Heart right ventricle (tissue), 16 donors: Measurements from ENCODE around the gene SUPT4H1. TPM values are rescaled to one million over a fixed set of nuclear protein-coding genes. Genes with fewer than 3 reads are reported as not detected.
A peak's percentile ranks its signal among the peaks of the same experiment; 100 is the strongest.

ENCODE experiments used
- ATAC-seq, 8 donors: fragments of 200-7000 bp; cut with Tn5 transposase; one replicate each; pipeline ENCODE4 v1.9.1; 2020; ENCODE audit warnings: mild to moderate bottlenecking in 8 of 8, moderate library complexity in 8 of 8, moderate number of reproducible peaks in 1 of 8
- DNase-seq, 2 donors: peaks; one replicate each; pipeline ENCODE4 v3.0.0-alpha.2; 2020
- H3K27ac ChIP-seq, 10 donors: fragments of 200-600 bp; sonication (generic) in 2 of 10; one replicate each; pipeline versions ENCODE4 v1.5.0 to v1.8.0; 2020 to 2022; ENCODE audit warnings: mild to moderate bottlenecking in 3 of 10
- H3K27me3 ChIP-seq, 7 donors: fragments of 200-600 bp; one replicate each; pipeline ENCODE4 v1.8.0; 2021 to 2022; ENCODE audit warnings: mild to moderate bottlenecking in 2 of 7
- H3K36me3 ChIP-seq, 9 donors: fragments of 200-600 bp; sonication (generic) in 1 of 9; one replicate each; pipeline versions ENCODE4 v1.5.0 to v1.8.0; 2020 to 2022; ENCODE audit warnings: mild to moderate bottlenecking in 2 of 9
- H3K4me1 ChIP-seq, 9 donors: fragments of 200-600 bp; sonication (generic) in 1 of 9; one replicate each; pipeline versions ENCODE4 v1.5.0 to v1.8.0; 2020 to 2022; ENCODE audit warnings: mild to moderate bottlenecking in 4 of 9
- H3K4me3 ChIP-seq, 10 donors: fragments of 200-600 bp; sonication (generic) in 2 of 10; one replicate each; pipeline versions ENCODE4 v1.5.0 to v1.8.0; 2020 to 2022; ENCODE audit warnings: mild to moderate bottlenecking in 7 of 10, moderate library complexity in 2 of 10
- H3K9me3 ChIP-seq, 11 donors: fragments of 200-600 bp in 10 of 11; sonication (generic) in 2 of 11; one replicate each; pipeline versions ENCODE4 v1.5.0 to v1.8.0; 2013 to 2022; ENCODE audit warnings: mild to moderate bottlenecking in 2 of 11, control low read depth in 1 of 11, moderate library complexity in 1 of 11
- WGBS, 2 donors: extraction: QIAGEN DNeasy Blood & Tissue Kit; methylation state at CpG; one replicate each; pipeline ENCODE4 v1.1.7; 2013; ENCODE audit warnings: inconsistent platforms in 1 of 2; 5-methylcytosine and 5-hydroxymethylcytosine counted together
- intact Hi-C, 10 donors: fragments of 100-400 bp; cut with DNase I; formaldehyde crosslinking; loops; one replicate each; pipeline versions ENCODE4 v1.11.1 to v1.14.2; 2022
- polyA plus RNA-seq, 2 donors: library from polyadenylated mRNA; stranded (reverse); fragments of 200-250 nt; gene quantifications; one replicate each; pipeline ENCODE4 v1.2.3, GENCODE V29; 2013
- total RNA-seq, 10 donors: library from RNA; stranded (reverse); fragmentation: NEBNext Ultra II Directional in 3 of 10; extraction: Animal tissue kit (Norgen Biotek cat#: 25700) in 3 of 10; gene quantifications; one replicate each; pipeline versions ENCODE4 v1.2.1 to v1.2.4, GENCODE V29; 2021 to 2023
- TF ChIP-seq, protein P1 (sequence below), 9 donors: fragments of 200-600 bp; sonication (generic) in 2 of 9; IDR thresholded peaks; one replicate each; pipeline versions ENCODE4 v1.5.0 to v1.8.0; 2021 to 2022; ENCODE audit warnings: antibody characterized with exemption in 9 of 9, mild to moderate bottlenecking in 5 of 9, moderate library complexity in 1 of 9
- donor health status: Arrhythmogenic right ventricular cardiomyopathy.
- donor health status: ischemic (EF 13 %, LVEDD 7.1; RV severe dilation, severe dysfunction).
- donor health status: healthy with polysubstance abuse.
- donor health status: DM: no; HTN: yes; CAD: no.
- donor health status: DM: no; HTN: no; CAD: no.
- donor health status: ischemic (EF 25% LVEDD 6.9; RV normal size, moderate dysfunction).
- donor health status: ischemic (EF 25% LVEDD 5.7; RV mildly dilated, moderate dysfunction).
- donor health status: healthy.
- donor health status: DM: yes; HTN: yes; CAD: no.
- donor health status: Ischemic cardiomyopathy.
- donor health status: ischemic (EF 35%, LVEDD 5.7; RV mildly dilated, moderate dysfunction).
- donor health status: nonischemic (EF 11% LVEDD 7.7; RV severe dilation, severe dysfunction).
- donor health status: DM: yes; HTN: yes; CAD: no.
- donor health status: PGD.
- donor health status: ischemic (EF 29% LVEDD 5.4; RV normal size, mild dysfunction).
- donor health status: nonischemic (EF 23%, LVEDD 6.1; RV moderate dilation, normal function).

The SUPT4H1 gene
- total and polyA plus RNA-seq, 12 donors: 38.0 to 95.0 (median 59.8) TPM

DNA sequence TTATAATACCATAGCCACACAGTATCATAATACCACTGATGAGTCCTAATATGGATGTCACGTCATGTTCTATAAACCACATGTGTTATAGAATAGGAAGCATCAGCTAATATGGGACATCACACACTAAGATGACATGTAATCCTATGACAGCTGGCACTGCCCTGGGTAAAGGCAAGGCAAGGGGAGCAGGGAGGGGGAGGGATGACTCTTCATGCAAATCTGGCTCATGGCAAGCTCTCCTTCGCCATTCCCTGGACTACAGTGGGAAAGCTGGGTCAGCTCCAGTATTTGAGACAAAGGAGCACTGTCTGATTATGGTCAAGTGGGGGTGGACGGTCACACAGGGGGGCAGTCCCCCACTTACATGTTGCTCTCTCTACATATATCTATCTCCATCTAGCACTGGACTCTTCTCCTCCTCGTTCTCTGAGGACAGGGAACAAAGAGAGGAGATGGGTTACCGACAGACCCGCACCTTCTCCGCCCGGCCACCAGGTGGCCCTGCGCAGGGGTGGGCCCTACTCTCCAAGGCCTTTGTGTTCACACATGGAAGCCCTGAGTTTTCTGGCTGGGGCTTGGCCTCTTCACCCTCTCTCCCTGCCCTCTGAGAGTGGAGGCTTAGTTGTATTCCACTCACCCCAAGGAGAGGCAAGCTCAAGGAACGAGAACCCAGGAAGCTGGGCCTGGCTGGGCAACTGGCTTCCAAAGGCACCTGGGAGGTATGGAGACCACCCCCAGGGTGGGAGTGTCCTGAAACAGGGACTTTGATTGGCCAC, 47.8 kb downstream of the SUPT4H1 start:
- WGBS, 2 donors: 37 to 45% methylated on average over 10 of the region's 10 CpGs
- H3K4me1 ChIP-seq: peaks cover 0 to 4% (median 0%) of the 10 kb centered on the region in 9 donors
- DNase-seq (no peak), ATAC-seq (peak in 6 of 8 donors; percentile 43 to 64 (median 58))
- TF ChIP-seq, protein P1, sequence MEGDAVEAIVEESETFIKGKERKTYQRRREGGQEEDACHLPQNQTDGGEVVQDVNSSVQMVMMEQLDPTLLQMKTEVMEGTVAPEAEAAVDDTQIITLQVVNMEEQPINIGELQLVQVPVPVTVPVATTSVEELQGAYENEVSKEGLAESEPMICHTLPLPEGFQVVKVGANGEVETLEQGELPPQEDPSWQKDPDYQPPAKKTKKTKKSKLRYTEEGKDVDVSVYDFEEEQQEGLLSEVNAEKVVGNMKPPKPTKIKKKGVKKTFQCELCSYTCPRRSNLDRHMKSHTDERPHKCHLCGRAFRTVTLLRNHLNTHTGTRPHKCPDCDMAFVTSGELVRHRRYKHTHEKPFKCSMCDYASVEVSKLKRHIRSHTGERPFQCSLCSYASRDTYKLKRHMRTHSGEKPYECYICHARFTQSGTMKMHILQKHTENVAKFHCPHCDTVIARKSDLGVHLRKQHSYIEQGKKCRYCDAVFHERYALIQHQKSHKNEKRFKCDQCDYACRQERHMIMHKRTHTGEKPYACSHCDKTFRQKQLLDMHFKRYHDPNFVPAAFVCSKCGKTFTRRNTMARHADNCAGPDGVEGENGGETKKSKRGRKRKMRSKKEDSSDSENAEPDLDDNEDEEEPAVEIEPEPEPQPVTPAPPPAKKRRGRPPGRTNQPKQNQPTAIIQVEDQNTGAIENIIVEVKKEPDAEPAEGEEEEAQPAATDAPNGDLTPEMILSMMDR (IDR thresholded peaks at IDR 0.05): peak; percentile 33 to 82 (median 60)
- peaks cover 0 to under 1% (median 0%) of the 10 kb centered on the region in 11 donors for H3K9me3 ChIP-seq
- intact Hi-C loops: loop anchor here in 2 of 10 donors (10.0 kb wide), 1 partner anchor 141 kb away; no protein-coding TSS in a partner anchor
- no peak overlapping the region for H3K4me3 ChIP-seq
- peaks cover 0 to 29% (median 0%) of the 10 kb centered on the region in 7 donors for H3K27me3 ChIP-seq
- H3K27ac ChIP-seq: no peak overlapping the region
- H3K36me3 ChIP-seq: no peaks in the 10 kb centered on the region

DNA sequence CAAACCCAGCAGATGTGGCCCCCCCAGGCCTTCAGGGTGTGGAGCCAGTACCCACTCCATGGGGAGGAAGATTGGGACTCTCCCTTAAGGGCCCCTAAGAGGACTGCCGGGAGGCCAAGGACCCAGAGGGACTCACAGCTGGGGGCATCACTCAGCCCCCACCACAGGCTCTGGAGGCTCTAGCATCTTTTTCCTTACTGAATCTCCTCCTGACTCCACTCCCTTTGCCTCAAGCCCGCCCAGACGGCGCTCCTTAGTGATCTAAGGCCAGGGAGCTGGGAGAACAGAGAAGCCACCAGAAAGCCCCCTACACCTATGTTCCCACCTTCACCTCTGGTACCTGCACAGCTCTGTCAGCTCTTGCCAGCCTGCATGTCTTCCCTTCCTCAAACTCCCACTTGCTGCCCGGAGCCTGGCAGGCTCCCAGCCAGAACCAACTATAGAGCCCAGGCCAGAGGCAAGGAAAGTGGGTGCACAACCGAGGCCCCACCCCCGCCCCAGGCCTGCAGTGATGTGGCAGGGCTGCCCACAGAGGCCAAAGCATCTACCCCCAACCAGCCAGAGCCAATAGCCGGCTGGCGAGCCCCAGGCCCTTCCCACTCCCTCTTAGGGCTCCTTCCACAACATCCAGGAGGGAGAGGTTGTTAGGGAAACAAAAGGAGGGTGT, 48.9 kb downstream of the SUPT4H1 start:
- no peaks in the 10 kb centered on the region for H3K36me3 ChIP-seq
- TF ChIP-seq, protein P1 (IDR thresholded peaks at IDR 0.05): no peak
- H3K4me1 ChIP-seq: peaks cover 0 to 4% (median 0%) of the 10 kb centered on the region in 9 donors
- H3K4me3 ChIP-seq: no peak overlapping the region
- intact Hi-C loops: loop anchor here in 2 of 10 donors (10.0 kb wide), 1 partner anchor 142 kb away; no protein-coding TSS in a partner anchor
- ATAC-seq: no peak
- DNase-seq: no peak
- H3K27me3 ChIP-seq: peaks cover 0 to 29% (median 0%) of the 10 kb centered on the region in 7 donors
- 70 to 78% methylated on average over 9 of the region's 9 CpGs for WGBS, 2 donors
- peaks cover 0 to 12% (median 3%) of the 10 kb centered on the region in 11 donors for H3K9me3 ChIP-seq
- H3K27ac ChIP-seq: no peak overlapping the region

DNA sequence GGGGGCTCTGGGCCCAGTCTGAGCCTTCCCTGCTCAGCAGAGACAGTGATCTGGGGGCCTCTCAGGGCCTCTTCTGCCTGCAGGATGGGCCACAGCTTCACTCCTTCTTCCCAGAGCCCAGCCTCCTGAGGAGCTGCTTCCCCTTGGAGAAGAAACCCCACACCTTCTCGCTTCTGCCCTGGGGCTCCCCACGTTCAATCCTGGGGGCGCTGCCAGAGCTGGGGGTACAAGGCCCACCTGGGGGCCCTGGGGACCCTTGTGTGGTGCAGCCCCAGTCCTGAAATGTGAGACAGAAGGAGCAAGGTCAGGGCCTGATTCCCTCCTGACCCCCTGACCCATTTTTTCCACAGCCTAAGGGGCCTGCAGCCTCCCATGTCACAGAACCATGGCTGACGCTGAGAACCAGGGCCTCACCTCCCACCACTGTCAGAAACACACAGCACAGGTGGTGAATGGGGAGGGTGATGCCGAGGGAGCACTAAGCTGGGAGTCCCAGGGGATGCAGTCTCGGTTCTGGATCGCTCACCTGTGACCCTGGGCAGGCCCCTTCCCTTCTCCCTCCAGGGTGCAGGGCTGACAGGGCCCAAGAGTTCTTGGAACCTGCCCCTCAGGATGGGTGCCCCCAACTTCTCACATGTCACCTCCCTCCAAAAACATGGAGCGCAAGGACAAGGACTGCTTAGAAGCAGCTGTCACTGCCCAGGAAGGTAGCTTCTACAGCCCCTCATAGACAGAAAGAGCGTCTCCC, 49.7 kb downstream of the SUPT4H1 start:
- H3K27me3 ChIP-seq: peaks cover 0 to 29% (median 0%) of the 10 kb centered on the region in 7 donors
- no peak for ATAC-seq
- DNase-seq: no peak
- H3K27ac ChIP-seq: no peak overlapping the region
- 86 to 88% methylated on average over 9 of the region's 9 CpGs for WGBS, 2 donors
- H3K9me3 ChIP-seq: peaks cover 0 to 16% (median 3%) of the 10 kb centered on the region in 11 donors
- H3K4me3 ChIP-seq: no peak overlapping the region
- no peaks in the 10 kb centered on the region for H3K36me3 ChIP-seq
- TF ChIP-seq, protein P1 (IDR thresholded peaks at IDR 0.05): no peak
- intact Hi-C loops: loop anchor here in 2 of 10 donors (10.0 kb wide), 1 partner anchor 142 kb away; no protein-coding TSS in a partner anchor
- peaks cover 0 to 4% (median 0%) of the 10 kb centered on the region in 9 donors for H3K4me1 ChIP-seq
